ENCODE measurements around the gene ADAM12.

Gene ADAM12

GRCh38 chr10:126420567-126421300 is 32.5 kb upstream of the ADAM12 start:
- peaks cover 7% of the 10 kb centered on the region; the same call in 1 of the 2 replicates for H3K9me3 ChIP-seq (ENCODE audit: control insufficient read depth, insufficient read depth, low read length)
- no peak overlapping the region for H3K9ac ChIP-seq (ENCODE audit: low read depth, low read length)
- 0 out of 2 replicates have a peak, but pooled peaks cover 3% of the 10 kb centered on the region for H3K4me1 ChIP-seq (ENCODE audit: insufficient read depth, low read length)
- H3K36me3 ChIP-seq (ENCODE audit: insufficient read depth, low read length), result no peaks in the 10 kb centered on the region

GRCh38 chr10:126417220-126417825 is 29.0 kb upstream of the ADAM12 start:
- Histone ChIP-seq H3K9ac (ENCODE audit: low read depth, low read length) (no peak overlapping the region), H3K9me3 (ENCODE audit: control insufficient read depth, insufficient read depth, low read length) (no peaks in the 10 kb centered on the region), H3K36me3 (ENCODE audit: insufficient read depth, low read length) (no peaks in the 10 kb centered on the region), H3K4me1 (ENCODE audit: insufficient read depth, low read length) (no peaks in the 10 kb centered on the region)

DNA sequence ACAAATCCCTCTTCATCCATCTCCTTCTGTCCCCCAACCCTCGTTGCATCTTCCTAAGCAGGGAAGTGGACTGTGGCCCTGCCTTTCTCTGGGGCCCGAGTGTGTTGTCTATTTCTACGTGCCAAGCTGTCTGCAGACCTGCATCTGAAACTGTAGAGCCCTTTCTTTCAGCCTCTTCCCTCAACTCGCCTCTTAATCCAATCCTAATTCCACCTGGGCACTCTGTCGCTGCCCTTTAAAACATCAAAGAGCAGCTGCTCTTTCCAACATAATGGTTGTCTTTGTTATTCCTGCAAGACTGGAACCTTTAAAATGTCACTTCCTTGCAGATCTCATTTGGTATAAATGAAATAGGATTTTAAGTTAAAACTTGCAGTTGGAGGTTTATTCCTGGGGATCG is 21.5 kb upstream of the ADAM12 start:
- no peak overlapping the region for H3K9ac ChIP-seq (ENCODE audit: low read depth, low read length)
- no peaks in the 10 kb centered on the region for H3K36me3 ChIP-seq (ENCODE audit: insufficient read depth, low read length)
- H3K4me1 ChIP-seq (ENCODE audit: insufficient read depth, low read length), result no peaks in the 10 kb centered on the region
- H3K9me3 ChIP-seq (ENCODE audit: control insufficient read depth, insufficient read depth, low read length), result no peaks in the 10 kb centered on the region

DNA sequence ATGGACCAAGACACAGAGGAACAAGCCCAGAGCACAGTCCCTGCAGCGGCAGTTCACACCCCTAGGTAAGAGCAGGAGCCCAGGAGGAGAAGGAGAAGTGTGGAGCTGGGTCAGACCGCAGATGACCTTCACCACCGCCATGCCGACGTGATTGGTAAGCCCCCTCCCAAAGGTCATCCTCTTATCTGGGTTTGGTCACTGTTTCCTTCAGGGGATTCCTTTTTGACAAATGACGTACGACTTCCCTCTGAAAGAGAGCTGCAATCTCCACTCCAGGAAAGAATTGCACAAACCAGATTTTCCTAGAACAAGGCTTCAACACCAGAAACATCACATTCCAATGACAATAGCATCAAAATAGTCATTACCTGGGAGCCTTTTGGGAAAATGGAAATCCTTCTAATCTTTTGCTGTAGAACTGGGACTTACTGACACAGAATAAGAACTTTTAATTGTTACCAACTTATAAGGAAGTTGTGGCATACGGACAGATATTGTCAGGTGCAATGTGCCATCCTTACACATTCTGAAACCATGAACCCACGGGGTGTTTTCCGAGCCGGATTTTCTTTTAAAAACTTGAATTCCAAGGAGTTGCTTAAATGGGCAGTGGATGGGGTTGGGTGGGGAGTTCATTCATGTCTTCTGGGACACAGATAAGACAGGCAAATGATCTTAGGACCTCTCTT is 20.8 kb upstream of the ADAM12 start:
- H3K36me3 ChIP-seq (ENCODE audit: insufficient read depth, low read length), result no peaks in the 10 kb centered on the region
- H3K9me3 ChIP-seq (ENCODE audit: control insufficient read depth, insufficient read depth, low read length), result no peaks in the 10 kb centered on the region
- no peak overlapping the region for H3K9ac ChIP-seq (ENCODE audit: low read depth, low read length)
- no peaks in the 10 kb centered on the region for H3K4me1 ChIP-seq (ENCODE audit: insufficient read depth, low read length)

DNA sequence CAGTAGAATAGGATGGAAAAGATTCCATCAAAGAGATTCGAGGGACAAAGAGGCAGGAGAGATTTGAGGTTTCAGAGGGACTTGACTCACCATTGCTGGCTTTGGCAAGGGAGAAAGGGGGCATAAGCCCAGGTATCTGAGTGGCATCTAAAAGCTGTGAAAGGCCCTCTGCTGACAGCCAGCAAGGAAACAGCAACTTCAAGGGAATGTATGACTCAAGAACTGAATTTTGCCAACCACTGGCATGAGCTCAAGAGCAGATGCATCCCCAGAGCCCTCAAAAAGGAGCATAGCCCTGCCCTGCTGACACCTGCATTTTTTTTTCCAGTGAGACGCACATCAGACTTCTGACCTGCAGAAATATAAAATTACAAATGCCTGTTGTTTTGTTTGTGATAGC is 19.6 kb upstream of the ADAM12 start:
- H3K9me3 ChIP-seq (ENCODE audit: control insufficient read depth, insufficient read depth, low read length), result no peaks in the 10 kb centered on the region
- no peaks in the 10 kb centered on the region for H3K36me3 ChIP-seq (ENCODE audit: insufficient read depth, low read length)
- H3K9ac ChIP-seq (ENCODE audit: low read depth, low read length), result no peak overlapping the region
- H3K4me1 ChIP-seq (ENCODE audit: insufficient read depth, low read length), result no peaks in the 10 kb centered on the region

GRCh38 chr10:126405239-126405775 is 17.0 kb upstream of the ADAM12 start:
- Histone ChIP-seq H3K36me3 (ENCODE audit: insufficient read depth, low read length) (no peaks in the 10 kb centered on the region), H3K9me3 (ENCODE audit: control insufficient read depth, insufficient read depth, low read length) (no peaks in the 10 kb centered on the region), H3K4me1 (ENCODE audit: insufficient read depth, low read length) (no peaks in the 10 kb centered on the region), H3K9ac (ENCODE audit: low read depth, low read length) (no peak overlapping the region)

DNA sequence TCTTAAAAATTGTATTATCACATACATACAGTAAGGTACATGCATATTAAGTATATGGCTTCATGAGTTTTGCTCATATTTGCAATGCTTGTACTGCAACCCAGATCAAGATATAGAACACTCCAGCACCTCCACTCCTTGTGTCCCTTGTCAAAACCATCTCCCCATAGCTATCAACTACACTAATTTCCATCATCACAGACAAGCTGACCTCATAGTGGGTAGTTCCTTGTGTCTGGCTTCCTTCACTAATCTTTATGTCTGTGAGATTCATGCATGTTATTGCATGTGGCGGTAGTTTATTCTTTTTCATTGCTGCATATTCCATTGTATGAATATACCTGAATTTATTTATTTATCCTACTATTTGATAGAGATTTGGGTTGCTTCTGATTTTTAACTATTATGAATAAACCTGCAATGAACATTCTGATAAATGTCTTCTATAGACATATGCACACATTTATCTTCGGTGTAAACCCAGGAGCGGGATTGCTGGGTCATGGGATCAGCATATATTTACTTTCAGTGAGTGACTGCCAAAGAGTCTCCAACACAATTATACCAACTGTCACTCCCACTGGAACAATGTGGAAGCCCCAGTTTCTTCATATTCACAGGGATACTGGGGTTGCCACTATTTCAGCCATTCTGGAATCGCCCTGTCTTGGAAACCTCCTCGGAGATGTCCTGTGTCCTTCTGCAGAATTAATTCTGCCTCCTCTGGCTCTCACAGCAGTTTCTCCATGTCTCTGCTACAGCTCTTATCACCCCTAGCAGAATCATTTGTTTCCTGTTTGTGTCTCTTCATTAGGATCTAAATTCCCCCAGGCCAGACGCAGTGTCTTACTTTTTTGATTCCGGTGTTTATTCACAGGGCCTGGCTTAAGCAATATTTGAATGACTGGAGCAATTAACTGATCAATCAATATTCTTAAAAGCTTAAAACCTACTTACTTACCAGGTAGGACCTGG is 14.7 kb upstream of the ADAM12 start:
- Histone ChIP-seq H3K9ac (ENCODE audit: low read depth, low read length) (no peak overlapping the region), H3K4me1 (ENCODE audit: insufficient read depth, low read length) (0 out of 2 replicates have a peak, but pooled peaks cover 6% of the 10 kb centered on the region), H3K36me3 (ENCODE audit: insufficient read depth, low read length) (no peaks in the 10 kb centered on the region), H3K9me3 (ENCODE audit: control insufficient read depth, insufficient read depth, low read length) (no peaks in the 10 kb centered on the region)

- H3K4me1 ChIP-seq (ENCODE audit: insufficient read depth, low read length), result 0 out of 2 replicates have a peak, but pooled peaks cover 6% of the 10 kb centered on the region
- no peak overlapping the region for H3K9ac ChIP-seq (ENCODE audit: low read depth, low read length)
- no peaks in the 10 kb centered on the region for H3K9me3 ChIP-seq (ENCODE audit: control insufficient read depth, insufficient read depth, low read length)
- no peaks in the 10 kb centered on the region for H3K36me3 ChIP-seq (ENCODE audit: insufficient read depth, low read length)
These were observed 12.4 kb upstream of the ADAM12 start for GRCh38 chr10:126400641-126401040.

DNA sequence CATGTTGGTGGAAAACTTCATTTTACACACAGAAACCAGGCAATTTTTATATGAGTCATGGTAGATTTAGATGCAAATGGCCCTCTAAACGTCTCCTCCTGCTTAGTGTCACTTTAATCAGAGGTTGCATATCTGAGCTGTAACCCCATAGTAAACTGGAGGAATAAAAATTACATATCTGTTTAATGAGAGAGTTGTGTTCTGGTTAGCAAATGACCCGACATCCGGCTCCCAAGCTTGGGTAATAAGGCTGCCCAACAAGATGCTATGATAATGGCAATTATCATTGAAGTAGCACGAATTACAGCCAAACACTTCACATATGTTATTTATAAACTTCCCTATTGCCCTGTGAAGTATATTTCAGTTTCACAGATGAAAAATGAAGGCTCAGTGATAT is 10.6 kb upstream of the ADAM12 start:
- Histone ChIP-seq H3K4me1 (ENCODE audit: insufficient read depth, low read length) (0 out of 2 replicates have a peak, but pooled peaks cover 6% of the 10 kb centered on the region), H3K9me3 (ENCODE audit: control insufficient read depth, insufficient read depth, low read length) (no peaks in the 10 kb centered on the region), H3K9ac (ENCODE audit: low read depth, low read length) (no peak overlapping the region), H3K36me3 (ENCODE audit: insufficient read depth, low read length) (no peaks in the 10 kb centered on the region)

GRCh38 chr10:126398383-126398743 is 10.1 kb upstream of the ADAM12 start:
- H3K4me1 ChIP-seq (ENCODE audit: insufficient read depth, low read length), result 0 out of 2 replicates have a peak, but pooled peaks cover 6% of the 10 kb centered on the region
- H3K9ac ChIP-seq (ENCODE audit: low read depth, low read length), result no peak overlapping the region
- no peaks in the 10 kb centered on the region for H3K9me3 ChIP-seq (ENCODE audit: control insufficient read depth, insufficient read depth, low read length)
- no peaks in the 10 kb centered on the region for H3K36me3 ChIP-seq (ENCODE audit: insufficient read depth, low read length)

GRCh38 chr10:126397640-126398382 is 9.5 kb upstream of the ADAM12 start:
- Histone ChIP-seq H3K9ac (ENCODE audit: low read depth, low read length) (no peak overlapping the region), H3K36me3 (ENCODE audit: insufficient read depth, low read length) (no peaks in the 10 kb centered on the region), H3K9me3 (ENCODE audit: control insufficient read depth, insufficient read depth, low read length) (no peaks in the 10 kb centered on the region), H3K4me1 (ENCODE audit: insufficient read depth, low read length) (0 out of 2 replicates have a peak, but pooled peaks cover 6% of the 10 kb centered on the region)

DNA sequence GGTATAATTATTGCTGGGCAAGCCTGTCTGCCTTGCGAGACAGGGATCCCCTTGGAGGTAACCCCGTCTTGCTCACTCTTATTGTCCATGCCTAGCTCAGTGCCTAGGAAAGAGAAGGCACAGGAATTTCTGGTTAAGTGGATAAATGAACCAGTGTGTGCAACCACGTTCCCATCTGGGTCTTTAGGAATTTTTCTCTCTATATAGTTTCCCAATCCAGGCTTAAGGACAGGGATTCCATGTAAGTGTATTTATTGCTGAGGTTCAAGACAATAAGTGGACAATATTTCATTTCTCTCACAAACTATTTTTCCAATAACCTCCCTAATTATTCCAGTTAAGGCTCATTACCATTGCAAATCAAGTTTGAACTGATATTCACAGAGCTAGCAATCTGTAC is 8.9 kb upstream of the ADAM12 start:
- Histone ChIP-seq H3K9ac (ENCODE audit: low read depth, low read length) (no peak overlapping the region), H3K36me3 (ENCODE audit: insufficient read depth, low read length) (no peaks in the 10 kb centered on the region), H3K4me1 (ENCODE audit: insufficient read depth, low read length) (0 out of 2 replicates have a peak, but pooled peaks cover 6% of the 10 kb centered on the region), H3K9me3 (ENCODE audit: control insufficient read depth, insufficient read depth, low read length) (no peaks in the 10 kb centered on the region)

DNA sequence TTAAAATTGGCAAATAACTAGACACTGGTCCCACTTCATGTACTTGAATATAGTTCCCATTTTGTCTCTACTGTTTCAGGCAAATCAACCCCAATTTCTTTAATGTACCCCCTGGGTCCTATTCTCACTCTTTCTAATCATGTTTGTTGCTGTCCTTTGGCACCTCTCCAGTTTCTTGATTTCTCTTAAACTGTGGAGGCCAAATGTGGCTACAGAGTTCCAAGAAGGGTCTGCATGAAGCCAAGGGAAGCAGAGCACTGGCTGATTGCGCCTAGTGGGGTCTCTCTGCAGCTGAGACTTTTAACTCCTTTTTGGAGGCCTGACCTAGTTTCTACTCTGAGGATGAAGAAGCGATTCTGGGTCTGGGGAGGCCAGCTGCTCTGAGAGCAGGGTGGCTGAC is 6.7 kb upstream of the ADAM12 start:
- no peaks in the 10 kb centered on the region for H3K36me3 ChIP-seq (ENCODE audit: insufficient read depth, low read length)
- H3K9ac ChIP-seq (ENCODE audit: low read depth, low read length), result no peak overlapping the region
- no peaks in the 10 kb centered on the region for H3K9me3 ChIP-seq (ENCODE audit: control insufficient read depth, insufficient read depth, low read length)
- H3K4me1 ChIP-seq (ENCODE audit: insufficient read depth, low read length), result peaks cover 14% of the 10 kb centered on the region; the same call in 1 of the 2 replicates

Measured in ES-I3 (cell line).